Endodermal cell (in vitro differentiated cells): Measurements from ENCODE around the gene SPX. TPM values are rescaled to one million over a fixed set of nuclear protein-coding genes. Genes with fewer than 3 reads are reported as not detected.

Experiments
- DNase-seq: peaks from one replicate; pipeline ENCODE4 v3.0.0-alpha.2; 2017
- H3K27ac ChIP-seq: 2 replicates; pipeline ENCODE4 v1.5.1; 2013; ENCODE audit warnings: mild to moderate bottlenecking, low read depth, low read length, moderate library complexity
- H3K27me3 ChIP-seq: 2 replicates; pipeline ENCODE4 v1.6.1; 2013; ENCODE audit warnings: mild to moderate bottlenecking, low read length, moderate library complexity; ENCODE audit not compliant: insufficient read depth, control insufficient read depth, poor library complexity, severe bottlenecking
- H3K36me3 ChIP-seq: 2 replicates; pipeline ENCODE4 v1.7.0; 2013; ENCODE audit warnings: mild to moderate bottlenecking, low read length, moderate library complexity; ENCODE audit not compliant: control insufficient read depth, insufficient read depth
- H3K4me1 ChIP-seq: one replicate; pipeline ENCODE4 v1.7.0; 2013; ENCODE audit warnings: low read length; ENCODE audit not compliant: control insufficient read depth, insufficient read depth
- H3K4me3 ChIP-seq: 2 replicates; pipeline ENCODE4 v1.5.1; 2013; ENCODE audit warnings: mild to moderate bottlenecking, low read length, moderate library complexity
- H3K9ac ChIP-seq: 2 replicates; pipeline ENCODE4 v1.6.1; 2013; ENCODE audit warnings: mild to moderate bottlenecking, low read length, moderate library complexity; ENCODE audit not compliant: poor library complexity, severe bottlenecking; ENCODE audit errors: extremely low read depth
- H3K9me3 ChIP-seq: 2 replicates; pipeline ENCODE4 v1.6.1; 2013; ENCODE audit warnings: mild to moderate bottlenecking, low read length, moderate library complexity; ENCODE audit not compliant: control insufficient read depth
- H3K27ac Mint-ChIP-seq: 2 replicates; pipeline ENCODE4 v1.8.0; 2020; ENCODE audit warnings: mixed read lengths
- H3K27me3 Mint-ChIP-seq: 2 replicates; pipeline ENCODE4 v1.8.0; 2021; ENCODE audit warnings: mild to moderate bottlenecking, mixed read lengths; ENCODE audit not compliant: insufficient read depth
- H3K36me3 Mint-ChIP-seq: 2 replicates; pipeline ENCODE4 v1.8.0; 2020; ENCODE audit warnings: low read depth, mixed read lengths
- H3K4me1 Mint-ChIP-seq: 2 replicates; pipeline ENCODE4 v1.8.0; 2020; ENCODE audit warnings: mixed read lengths
- H3K4me3 Mint-ChIP-seq: 2 replicates; pipeline ENCODE4 v1.8.0; 2020; ENCODE audit warnings: mild to moderate bottlenecking, moderate library complexity, mixed read lengths
- H3K9me3 Mint-ChIP-seq: 2 replicates; pipeline ENCODE4 v1.8.0; 2020; ENCODE audit warnings: mild to moderate bottlenecking, mixed read lengths
- WGBS, 2 experiments: methylation state at CpG; one replicate each; pipeline versions ENCODE4 v1.1.5 to v1.1.7; 2013; ENCODE audit warnings: missing lambda C conversion rate in 2 of 2, mixed read lengths in 1 of 2; ENCODE audit not compliant: insufficient coverage in 1 of 2, insufficient read length in 1 of 2; 5-methylcytosine and 5-hydroxymethylcytosine counted together
- total RNA-seq, 2 donors: library from RNA; stranded (reverse); fragmentation: NEBNext Ultra II Directional in 1 of 2; extraction: Animal tissue kit (Norgen Biotek cat#: 25700) in 1 of 2; gene quantifications; 2 replicates in 1 of 2; 3 replicates in 1 of 2; pipeline ENCODE4 v1.2.1, GENCODE V29; 2021
- TF ChIP-seq, protein P1 (sequence below): fragments of 200-600 bp; sonication (generic); conservative IDR thresholded peaks from 2 replicates; pipeline ENCODE4 v1.5.0; 2021; ENCODE audit warnings: antibody characterized with exemption, mild to moderate bottlenecking

The SPX gene
- total RNA-seq, 2 donors from 2014 or later, result 0.38 to 0.48 TPM

DNA sequence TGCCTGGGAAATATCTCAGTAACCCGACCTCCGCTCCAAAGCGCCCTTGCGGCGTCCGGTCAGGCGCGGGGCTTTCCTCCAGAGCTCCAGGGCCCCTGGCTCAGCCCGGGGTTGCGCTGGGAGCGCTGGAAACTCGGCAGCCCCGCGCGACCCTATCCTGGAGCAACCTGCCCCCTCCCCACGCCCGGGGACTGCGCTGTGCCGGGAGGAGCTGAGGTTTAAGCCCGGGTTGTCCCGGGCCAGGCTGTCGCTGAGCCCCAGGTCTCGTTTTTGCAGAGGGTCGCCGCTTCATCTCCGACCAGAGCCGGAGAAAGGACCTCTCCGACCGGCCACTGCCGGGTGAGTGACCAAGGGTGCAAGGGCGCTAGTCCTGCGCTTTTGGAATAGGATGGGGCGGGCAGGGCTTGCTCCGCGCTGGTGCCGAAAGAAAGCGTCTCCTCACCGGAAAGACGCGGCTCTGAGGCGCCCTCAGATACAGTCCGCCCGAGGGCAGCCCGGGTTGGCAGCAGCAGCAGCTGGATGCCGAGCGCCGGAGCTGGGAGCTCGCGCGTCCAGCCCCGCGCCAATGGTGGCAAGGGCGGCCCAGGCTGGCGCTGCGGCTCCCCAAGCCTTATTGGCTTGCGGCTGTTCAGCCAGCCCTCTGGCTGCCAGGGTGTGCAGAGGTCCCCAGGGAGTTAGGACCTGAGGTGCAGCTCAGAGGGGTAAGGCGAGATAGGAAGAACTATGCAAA is 1.5 kb downstream of the SPX start:
- Histone ChIP-seq H3K36me3 (no peaks in the 10 kb centered on the region), H3K4me3 (peak overlapping the region; percentile 83), H3K27me3 (peaks cover 74% of the 10 kb centered on the region), H3K27ac (no peak overlapping the region), H3K9ac (no peak overlapping the region), H3K9me3 (no peaks in the 10 kb centered on the region), H3K4me1 (no peaks in the 10 kb centered on the region)
- DNase-seq, result peak; percentile 93
- H3K27ac Mint-ChIP-seq, result no peak overlapping the region
- peaks cover 7% of the 10 kb centered on the region for H3K4me1 Mint-ChIP-seq
- H3K36me3 Mint-ChIP-seq, result no peaks in the 10 kb centered on the region
- 0 to 1% methylated on average over 23 to 57 of the region's 57 CpGs for WGBS, 2 experiments
- peak overlapping the region; percentile 60 for H3K4me3 Mint-ChIP-seq
- H3K27me3 Mint-ChIP-seq, result peaks cover 78% of the 10 kb centered on the region
- TF ChIP-seq, protein P1, sequence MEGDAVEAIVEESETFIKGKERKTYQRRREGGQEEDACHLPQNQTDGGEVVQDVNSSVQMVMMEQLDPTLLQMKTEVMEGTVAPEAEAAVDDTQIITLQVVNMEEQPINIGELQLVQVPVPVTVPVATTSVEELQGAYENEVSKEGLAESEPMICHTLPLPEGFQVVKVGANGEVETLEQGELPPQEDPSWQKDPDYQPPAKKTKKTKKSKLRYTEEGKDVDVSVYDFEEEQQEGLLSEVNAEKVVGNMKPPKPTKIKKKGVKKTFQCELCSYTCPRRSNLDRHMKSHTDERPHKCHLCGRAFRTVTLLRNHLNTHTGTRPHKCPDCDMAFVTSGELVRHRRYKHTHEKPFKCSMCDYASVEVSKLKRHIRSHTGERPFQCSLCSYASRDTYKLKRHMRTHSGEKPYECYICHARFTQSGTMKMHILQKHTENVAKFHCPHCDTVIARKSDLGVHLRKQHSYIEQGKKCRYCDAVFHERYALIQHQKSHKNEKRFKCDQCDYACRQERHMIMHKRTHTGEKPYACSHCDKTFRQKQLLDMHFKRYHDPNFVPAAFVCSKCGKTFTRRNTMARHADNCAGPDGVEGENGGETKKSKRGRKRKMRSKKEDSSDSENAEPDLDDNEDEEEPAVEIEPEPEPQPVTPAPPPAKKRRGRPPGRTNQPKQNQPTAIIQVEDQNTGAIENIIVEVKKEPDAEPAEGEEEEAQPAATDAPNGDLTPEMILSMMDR, result peak; percentile 39
- H3K9me3 Mint-ChIP-seq, result peaks cover 4% of the 10 kb centered on the region

DNA sequence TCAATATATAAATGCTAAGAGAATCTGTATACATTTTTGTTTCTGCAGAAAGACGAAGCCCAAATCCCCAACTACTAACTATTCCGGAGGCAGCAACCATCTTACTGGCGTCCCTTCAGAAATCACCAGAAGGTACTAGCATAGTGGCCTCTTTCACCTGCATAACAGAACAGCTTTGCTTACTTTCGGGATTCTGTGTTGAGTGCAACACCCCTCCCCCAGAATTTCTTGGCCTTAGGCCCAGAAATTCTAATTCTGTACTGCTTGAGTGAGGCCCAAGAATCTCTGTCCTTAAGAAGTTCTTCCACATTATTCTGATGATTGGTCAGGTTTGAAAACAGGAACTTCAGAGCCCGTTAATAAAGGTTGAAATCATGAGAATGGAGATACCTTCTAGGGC is 2.9 kb downstream of the SPX start:
- Histone ChIP-seq H3K4me3 (no peak overlapping the region), H3K9me3 (no peaks in the 10 kb centered on the region), H3K4me1 (no peaks in the 10 kb centered on the region), H3K9ac (no peak overlapping the region), H3K36me3 (no peaks in the 10 kb centered on the region), H3K27me3 (peaks cover 74% of the 10 kb centered on the region), H3K27ac (no peak overlapping the region)
- no peak for DNase-seq
- TF ChIP-seq, protein P1, result no peak
- peaks cover 80% of the 10 kb centered on the region for H3K27me3 Mint-ChIP-seq
- peaks cover 7% of the 10 kb centered on the region for H3K4me1 Mint-ChIP-seq
- H3K4me3 Mint-ChIP-seq, result no peak overlapping the region
- no peaks in the 10 kb centered on the region for H3K36me3 Mint-ChIP-seq
- H3K27ac Mint-ChIP-seq, result no peak overlapping the region
- peaks cover 4% of the 10 kb centered on the region for H3K9me3 Mint-ChIP-seq
- 86 to 100% methylated on average over 1 to 5 of the region's 5 CpGs for WGBS, 2 experiments

- Mint-ChIP-seq H3K27ac (no peak overlapping the region), H3K4me3 (no peak overlapping the region), H3K27me3 (peaks cover 79% of the 10 kb centered on the region), H3K36me3 (no peaks in the 10 kb centered on the region), H3K9me3 (peaks cover under 1% of the 10 kb centered on the region), H3K4me1 (peaks cover 7% of the 10 kb centered on the region)
- TF ChIP-seq, protein P1, result no peak
- no peak overlapping the region for H3K4me3 ChIP-seq
- DNase-seq, result no peak
- no peaks in the 10 kb centered on the region for H3K36me3 ChIP-seq
- H3K9me3 ChIP-seq, result no peaks in the 10 kb centered on the region
- no peaks in the 10 kb centered on the region for H3K4me1 ChIP-seq
- H3K27me3 ChIP-seq, result peaks cover 74% of the 10 kb centered on the region
- H3K9ac ChIP-seq, result no peak overlapping the region
- 70 to 79% methylated on average over 2 of the region's 2 CpGs for WGBS, 2 experiments
- H3K27ac ChIP-seq, result no peak overlapping the region
These were observed 3.4 kb downstream of the SPX start for GRCh38 chr12:21529456-21529855.
